Activated T-cell treated with anti-CD3 and anti-CD28 coated beads for 24 hours (primary cell): ENCODE results near the gene CATSPERZ.
"Not testable (repeated sequence)": the region's sequence is repeated elsewhere in the genome, so short reads cannot be mapped to it uniquely, and the experiment has no call there.

Experiments used
- DNase-seq: peaks from one replicate; pipeline ENCODE4 v3.0.0-alpha.2; 2020; ENCODE audit warnings: low read depth

CATSPERZ gene

GRCh38 chr11:64304316-64305072, 4.3 kb downstream of the CATSPERZ start:
- peak; percentile 88 for DNase-seq

GRCh38 chr11:64305075-64305690, 5.0 kb downstream of the CATSPERZ start, which contains the start of gene ESRRA:
Gene ESRRA, plus strand, starts transcription at chr11:64305524. Its CDS starts 1,656 bp downstream, at chr11:64307180.
- DNase-seq: peak; percentile 99

GRCh38 chr11:64305691-64306562, 5.8 kb downstream of the CATSPERZ start:
- DNase-seq: peak; percentile 62

GRCh38 chr11:64306563-64306875, 6.4 kb downstream of the CATSPERZ start:
- no peak for DNase-seq

DNA sequence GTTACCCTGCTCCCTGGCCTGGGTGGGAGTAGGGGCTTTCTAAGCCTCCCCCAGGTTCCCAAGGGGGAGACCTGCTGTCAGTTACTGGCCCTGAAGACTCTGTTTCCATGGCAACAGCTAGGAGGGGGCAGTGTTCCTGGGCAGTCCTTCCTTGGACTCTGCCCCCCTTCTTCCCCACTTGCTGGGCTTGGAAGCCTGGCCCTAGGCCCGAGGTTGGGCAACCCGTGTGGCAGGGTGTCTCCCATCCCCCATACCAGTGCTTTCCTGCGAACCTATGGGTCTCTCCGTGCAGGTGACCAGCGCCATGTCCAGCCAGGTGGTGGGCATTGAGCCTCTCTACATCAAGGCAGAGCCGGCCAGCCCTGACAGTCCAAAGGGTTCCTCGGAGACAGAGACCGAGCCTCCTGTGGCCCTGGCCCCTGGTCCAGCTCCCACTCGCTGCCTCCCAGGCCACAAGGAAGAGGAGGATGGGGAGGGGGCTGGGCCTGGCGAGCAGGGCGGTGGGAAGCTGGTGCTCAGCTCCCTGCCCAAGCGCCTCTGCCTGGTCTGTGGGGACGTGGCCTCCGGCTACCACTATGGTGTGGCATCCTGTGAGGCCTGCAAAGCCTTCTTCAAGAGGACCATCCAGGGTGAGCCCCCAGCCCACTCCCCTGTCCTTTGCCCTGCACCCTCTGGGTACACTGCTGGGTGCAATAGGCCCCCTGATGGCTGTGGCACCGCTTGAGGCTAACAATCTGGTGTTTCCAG, 6.9 kb downstream of the CATSPERZ start:
- DNase-seq: no peak

DNA sequence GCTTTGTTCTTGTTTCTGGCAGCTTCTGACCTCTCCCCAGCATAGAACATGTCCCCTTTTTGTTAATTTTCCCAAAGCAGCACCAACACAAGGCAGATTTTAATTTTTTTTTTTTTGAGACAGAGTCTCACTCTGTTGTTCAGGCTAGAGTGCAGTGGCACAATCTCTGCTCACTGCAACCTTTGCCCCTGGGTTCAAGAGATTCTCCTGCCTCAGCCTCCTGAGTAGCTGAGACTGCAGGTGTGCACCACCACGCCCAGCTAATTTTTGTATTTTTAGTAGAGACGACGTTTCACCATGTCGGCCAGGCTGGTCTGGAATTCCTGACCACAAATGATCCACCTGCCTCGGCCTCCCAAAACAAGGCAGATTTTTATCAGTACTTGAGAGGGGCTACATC, 7.6 kb downstream of the CATSPERZ start:
- not testable (repeated sequence) for DNase-seq

DNA sequence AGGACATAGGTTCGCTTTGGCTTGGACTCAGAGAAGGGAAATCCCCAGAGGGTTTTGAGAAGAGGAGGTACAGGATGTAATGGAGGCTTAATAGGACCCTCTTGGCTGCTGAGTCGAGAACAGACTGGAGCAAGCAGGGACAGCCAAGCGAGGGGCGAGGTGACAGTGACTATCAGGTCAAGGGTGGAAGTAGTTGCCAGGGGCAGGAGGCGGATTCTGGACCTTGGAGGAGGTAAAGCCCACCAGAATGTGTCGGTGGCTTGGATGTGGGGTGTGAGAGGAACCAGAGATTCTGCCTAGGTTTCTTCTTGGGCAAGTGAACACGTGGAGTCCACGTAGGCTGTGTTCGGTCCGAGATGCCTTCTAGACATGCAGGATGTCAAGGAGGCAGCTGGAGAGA, 12.8 kb downstream of the CATSPERZ start:
- DNase-seq: no peak

DNA sequence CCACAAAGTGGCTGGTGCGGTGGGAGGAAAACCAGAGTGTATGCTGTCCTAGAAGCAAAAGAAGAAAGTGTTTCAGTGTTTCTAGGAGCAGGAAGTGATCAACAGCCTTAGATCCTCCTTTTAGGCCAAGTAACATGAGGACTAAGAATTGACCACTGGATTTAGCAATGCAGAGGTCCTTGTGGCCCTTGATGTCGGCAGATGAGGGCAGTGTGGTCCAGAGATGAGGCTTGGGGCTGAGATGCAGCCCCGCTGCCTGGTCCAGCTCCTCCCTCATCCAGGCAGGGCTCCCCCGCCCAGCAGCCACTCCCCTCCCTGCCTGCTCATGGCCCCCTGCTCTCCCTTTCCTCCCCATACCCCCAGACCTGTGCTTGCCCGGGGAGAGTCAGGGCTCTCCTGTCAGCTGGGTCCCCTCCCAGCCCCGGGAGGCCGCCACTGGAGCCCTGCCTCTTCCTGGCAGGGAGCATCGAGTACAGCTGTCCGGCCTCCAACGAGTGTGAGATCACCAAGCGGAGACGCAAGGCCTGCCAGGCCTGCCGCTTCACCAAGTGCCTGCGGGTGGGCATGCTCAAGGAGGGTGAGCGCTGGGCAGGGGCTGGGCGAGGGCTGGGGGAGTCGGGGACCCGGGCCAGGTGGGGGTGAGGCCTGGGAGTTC, 13.5 kb downstream of the CATSPERZ start:
- no peak for DNase-seq

GRCh38 chr11:64314146-64314804, 14.1 kb downstream of the CATSPERZ start:
- no peak for DNase-seq

- no peak for DNase-seq
Observed at GRCh38 chr11:64314805-64315561, 14.8 kb downstream of the CATSPERZ start.

DNA sequence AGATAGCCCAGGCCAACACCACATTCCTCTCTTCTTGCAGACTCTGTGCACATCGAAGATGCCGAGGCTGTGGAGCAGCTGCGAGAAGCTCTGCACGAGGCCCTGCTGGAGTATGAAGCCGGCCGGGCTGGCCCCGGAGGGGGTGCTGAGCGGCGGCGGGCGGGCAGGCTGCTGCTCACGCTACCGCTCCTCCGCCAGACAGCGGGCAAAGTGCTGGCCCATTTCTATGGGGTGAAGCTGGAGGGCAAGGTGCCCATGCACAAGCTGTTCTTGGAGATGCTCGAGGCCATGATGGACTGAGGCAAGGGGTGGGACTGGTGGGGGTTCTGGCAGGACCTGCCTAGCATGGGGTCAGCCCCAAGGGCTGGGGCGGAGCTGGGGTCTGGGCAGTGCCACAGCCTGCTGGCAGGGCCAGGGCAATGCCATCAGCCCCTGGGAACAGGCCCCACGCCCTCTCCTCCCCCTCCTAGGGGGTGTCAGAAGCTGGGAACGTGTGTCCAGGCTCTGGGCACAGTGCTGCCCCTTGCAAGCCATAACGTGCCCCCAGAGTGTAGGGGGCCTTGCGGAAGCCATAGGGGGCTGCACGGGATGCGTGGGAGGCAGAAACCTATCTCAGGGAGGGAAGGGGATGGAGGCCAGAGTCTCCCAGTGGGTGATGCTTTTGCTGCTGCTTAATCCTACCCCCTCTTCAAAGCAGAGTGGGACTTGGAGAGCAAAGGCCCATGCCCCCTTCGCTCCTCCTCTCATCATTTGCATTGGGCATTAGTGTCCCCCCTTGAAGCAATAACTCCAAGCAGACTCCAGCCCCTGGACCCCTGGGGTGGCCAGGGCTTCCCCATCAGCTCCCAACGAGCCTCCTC, 15.7 kb downstream of the CATSPERZ start:
- not testable (repeated sequence) for DNase-seq

DNA sequence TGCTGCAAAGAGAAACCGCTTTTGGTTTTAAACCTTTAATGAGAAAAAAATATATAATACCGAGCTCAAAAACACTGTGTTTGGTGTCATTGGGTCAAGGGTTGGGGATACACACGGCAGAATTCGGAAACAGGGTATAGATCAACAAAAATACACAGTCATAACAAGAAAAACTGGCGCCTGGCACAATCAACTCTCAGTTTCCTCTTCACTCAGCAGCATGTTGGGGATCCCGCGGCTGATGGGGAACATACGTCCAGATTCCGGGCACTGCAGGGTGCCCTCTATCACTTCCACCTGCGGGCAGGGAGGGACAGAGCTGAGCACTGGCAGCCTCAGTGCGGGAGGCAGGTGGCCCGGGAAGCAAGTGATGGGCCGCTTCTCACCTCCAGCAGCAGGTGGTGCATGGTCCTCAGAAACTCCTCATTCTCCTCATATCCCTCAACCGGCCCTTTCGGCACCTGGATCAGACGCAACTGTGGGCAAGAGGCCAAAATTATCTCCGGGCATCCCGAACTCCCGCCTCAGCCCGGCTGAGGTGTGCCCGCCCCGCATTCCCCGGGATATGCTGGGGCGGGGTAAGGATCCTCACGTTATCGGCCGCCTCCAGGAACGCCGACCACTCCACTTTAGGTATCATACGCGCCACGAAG, 16.6 kb downstream of the CATSPERZ start:
- DNase-seq: no peak

DNA sequence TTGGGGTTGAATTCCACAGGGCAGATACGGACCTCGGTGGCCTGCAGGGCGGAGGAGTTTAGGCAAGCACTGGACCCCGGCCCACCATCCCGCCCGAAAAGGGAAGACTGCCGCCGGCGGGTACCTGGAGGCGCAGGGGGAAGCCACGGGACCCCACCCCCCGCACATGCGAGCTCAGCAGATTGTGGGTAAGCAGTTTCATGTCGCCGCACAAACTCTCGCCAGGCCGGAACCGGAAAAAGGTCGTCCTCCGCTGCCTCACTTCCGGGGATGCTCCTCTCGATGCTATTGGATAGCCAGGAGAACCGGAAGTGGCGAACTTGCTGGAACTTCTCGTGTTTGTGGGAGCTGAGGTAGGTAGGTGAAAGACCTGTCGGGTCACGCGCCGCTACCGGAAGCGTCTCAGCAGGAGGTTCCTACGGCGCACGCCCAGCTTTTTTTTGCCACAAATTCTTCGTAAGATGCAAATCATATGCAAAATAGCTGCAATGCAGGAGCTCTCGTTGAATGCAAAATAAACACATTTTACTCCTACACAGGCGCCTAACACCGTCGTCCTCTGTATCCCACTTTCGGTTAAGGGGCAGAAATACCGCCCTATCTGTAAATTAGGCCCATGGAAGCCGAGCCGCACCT, 17.3 kb downstream of the CATSPERZ start, which contains the start of gene TRMT112:
Gene TRMT112, minus strand, starts transcription at position 235 of the 636 bp plus-strand sequence. Its CDS starts 33 bp downstream, at position 202.
- DNase-seq: peak; percentile 97

DNA sequence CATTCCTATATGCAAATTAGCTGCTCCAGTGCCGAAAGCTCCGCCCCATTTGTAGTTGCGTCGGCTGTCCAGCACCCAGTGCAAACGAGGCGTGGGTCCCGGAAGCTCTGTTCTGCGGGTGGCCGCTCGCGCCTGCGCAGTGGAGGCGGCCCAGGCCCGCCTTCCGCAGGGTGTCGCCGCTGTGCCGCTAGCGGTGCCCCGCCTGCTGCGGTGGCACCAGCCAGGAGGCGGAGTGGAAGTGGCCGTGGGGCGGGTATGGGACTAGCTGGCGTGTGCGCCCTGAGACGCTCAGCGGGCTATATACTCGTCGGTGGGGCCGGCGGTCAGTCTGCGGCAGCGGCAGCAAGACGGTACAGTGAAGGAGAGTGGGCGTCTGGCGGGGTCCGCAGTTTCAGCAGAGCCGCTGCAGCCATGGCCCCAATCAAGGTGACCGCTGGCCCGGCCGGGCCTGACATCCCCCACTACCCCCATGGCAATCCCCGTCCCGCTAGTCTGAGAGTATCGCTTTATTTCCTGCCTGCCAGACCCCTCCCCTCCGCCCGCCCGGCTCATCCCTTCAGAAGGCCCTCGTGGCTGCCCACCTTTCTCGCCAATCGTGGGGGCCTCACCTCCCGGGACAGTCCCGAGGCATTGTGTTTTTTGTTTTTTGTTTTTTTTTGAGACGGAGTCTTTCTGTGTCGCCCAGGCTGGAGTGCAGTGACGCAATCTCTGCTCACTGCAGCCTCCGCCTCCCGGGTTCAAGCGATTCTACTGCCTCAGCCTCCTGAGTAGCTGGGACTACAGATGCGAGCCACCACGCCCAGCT, 18.0 kb downstream of the CATSPERZ start, which contains the start of gene PRDX5:
Gene PRDX5, plus strand, starts transcription at position 161 of the 805 bp plus-strand sequence. Its CDS starts 95 bp downstream, at position 256.
- peak; percentile 92 for DNase-seq

DNA sequence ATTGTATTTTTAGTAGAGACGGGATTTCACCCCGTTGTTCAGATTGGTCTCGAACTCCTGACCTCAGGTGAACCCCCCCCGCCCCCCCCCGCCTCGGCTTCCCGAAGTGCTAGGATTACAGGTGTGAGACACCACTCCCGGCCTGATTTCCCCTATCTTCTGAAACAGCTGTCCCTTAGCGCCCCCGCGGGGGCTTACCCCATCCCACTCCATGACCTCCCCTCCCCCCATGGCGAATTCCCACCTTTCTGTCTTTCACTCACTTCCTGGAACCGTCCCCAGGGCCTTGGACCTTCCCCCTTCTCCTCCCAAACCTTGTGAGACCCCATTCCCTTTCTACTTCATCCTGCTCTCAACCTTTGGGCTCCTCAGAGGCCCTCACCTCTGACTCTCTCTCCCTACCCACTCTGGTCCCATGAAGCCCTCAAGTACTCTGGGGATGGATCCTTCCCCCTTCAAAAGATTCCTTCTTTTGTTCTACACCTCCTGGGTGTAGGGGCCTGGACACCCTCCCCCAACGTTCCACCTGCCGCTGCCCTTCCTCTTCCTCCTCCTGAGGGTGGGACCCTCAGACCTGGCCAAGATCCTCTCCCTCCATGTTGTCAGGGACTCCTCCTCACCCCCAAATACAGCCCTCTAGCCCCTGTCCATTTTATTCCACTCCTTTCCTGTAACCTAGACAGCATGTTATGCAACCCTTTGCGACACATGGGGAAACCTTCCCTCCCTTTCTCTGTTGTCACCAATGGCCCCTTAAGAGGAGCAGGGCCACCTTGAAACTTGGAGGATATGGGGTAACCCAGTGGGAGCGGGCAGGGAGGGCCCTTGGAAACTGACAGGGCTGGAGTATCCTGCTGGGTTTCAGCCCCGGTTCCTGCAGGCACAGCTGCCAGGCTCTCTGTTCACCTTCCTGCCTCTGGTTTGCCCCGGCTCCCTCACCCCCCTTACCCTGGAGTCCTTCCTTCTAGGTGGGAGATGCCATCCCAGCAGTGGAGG, 18.9 kb downstream of the CATSPERZ start:
- no peak for DNase-seq

GRCh38 chr11:64320556-64320955, 20.4 kb downstream of the CATSPERZ start:
- DNase-seq: no peak
